Measurements from ENCODE around the gene LRRC1.

- TF ChIP-seq CSRNP3 (CRISPR knock-in tag; IDR thresholded peaks at IDR 0.05) (no peak), SNAI2 (CRISPR knock-in tag; IDR thresholded peaks at IDR 0.05) (no peak), OSR1 (CRISPR knock-in tag; IDR thresholded peaks at IDR 0.05) (no peak), ARNTL (CRISPR knock-in tag; IDR thresholded peaks at IDR 0.05; ENCODE audit: borderline replicate concordance, low read depth) (no peak)
Observed at GRCh38 chr6:53746442-53747103, 48.2 kb upstream of the LRRC1 start.
